Esophagus squamous epithelium (tissue), 5 donors: ENCODE data around the gene CACNA1H. TPM values are rescaled to one million over a fixed set of nuclear protein-coding genes. Genes with fewer than 3 reads are reported as not detected.

ENCODE experiments used
- DNase-seq: peaks from one replicate; lab custom pipeline; 2025; lab: John Stamatoyannopoulos, UW
- H3K27ac ChIP-seq, 4 donors: fragments of 200-600 bp; sonication (generic); one replicate each; pipeline ENCODE4 v1.5.1; 2016 to 2019; ENCODE audit warnings: mild to moderate bottlenecking in 1 of 4
- H3K27me3 ChIP-seq, 4 donors: fragments of 200-600 bp; sonication (generic); 1 replicate in 3 of 4; 2 replicates in 1 of 4; pipeline versions ENCODE4 v1.5.1 to v1.6.0; 2017 to 2021; ENCODE audit warnings: antibody characterized with exemption in 1 of 4
- H3K36me3 ChIP-seq, 3 donors: fragments of 200-600 bp; sonication (generic); one replicate each; pipeline ENCODE4 v1.5.1; 2016 to 2019
- H3K4me1 ChIP-seq, 3 donors: fragments of 200-600 bp; sonication (generic); one replicate each; pipeline ENCODE4 v1.5.1; 2017 to 2019
- H3K4me3 ChIP-seq, 4 donors: fragments of 200-600 bp; sonication (generic); 1 replicate in 3 of 4; 2 replicates in 1 of 4; pipeline ENCODE4 v1.5.1; 2016 to 2019; ENCODE audit warnings: mild to moderate bottlenecking in 2 of 4, moderate library complexity in 1 of 4
- H3K9me3 ChIP-seq, 3 donors: fragments of 200-600 bp; sonication (generic); one replicate each; pipeline ENCODE4 v1.5.1; 2016 to 2019
- CTCF ChIP-seq, 6 experiments: fragments of 450-650 bp in 4 of 6; fragments of 200-600 bp in 2 of 6; sonication (generic) in 2 of 6; IDR thresholded peaks; one replicate each; pipeline ENCODE4 v1.5.1; 2016 to 2019; ENCODE audit warnings: antibody characterized with exemption in 6 of 6, mild to moderate bottlenecking in 4 of 6, moderate library complexity in 4 of 6
- POLR2A ChIP-seq, 4 donors: fragments of 450-650 bp; IDR thresholded peaks; one replicate each; pipeline ENCODE4 v1.6.1; 2017; ENCODE audit warnings: antibody characterized with exemption in 4 of 4, mild to moderate bottlenecking in 4 of 4, moderate library complexity in 3 of 4
- WGBS, 2 donors: methylation state at CpG; one replicate each; pipeline ENCODE4 v1.1.5; 2018; 5-methylcytosine and 5-hydroxymethylcytosine counted together
- intact Hi-C: fragments of 100-400 bp; cut with DNase I; formaldehyde crosslinking; loops from one replicate; pipeline ENCODE4 v1.15.0; 2022
- total RNA-seq, 4 donors: library from RNA; depleted of rRNA; stranded (reverse); fragments of >200 nt; gene quantifications; one replicate each; pipeline ENCODE4 v1.1.0, GENCODE V29; 2016
- donor health status: DM: yes; HTN: yes; CAD: no.

Gene CACNA1H
- total RNA-seq, 4 donors from 2014 or later: 1.7 to 14.7 (median 5.6) TPM

DNA sequence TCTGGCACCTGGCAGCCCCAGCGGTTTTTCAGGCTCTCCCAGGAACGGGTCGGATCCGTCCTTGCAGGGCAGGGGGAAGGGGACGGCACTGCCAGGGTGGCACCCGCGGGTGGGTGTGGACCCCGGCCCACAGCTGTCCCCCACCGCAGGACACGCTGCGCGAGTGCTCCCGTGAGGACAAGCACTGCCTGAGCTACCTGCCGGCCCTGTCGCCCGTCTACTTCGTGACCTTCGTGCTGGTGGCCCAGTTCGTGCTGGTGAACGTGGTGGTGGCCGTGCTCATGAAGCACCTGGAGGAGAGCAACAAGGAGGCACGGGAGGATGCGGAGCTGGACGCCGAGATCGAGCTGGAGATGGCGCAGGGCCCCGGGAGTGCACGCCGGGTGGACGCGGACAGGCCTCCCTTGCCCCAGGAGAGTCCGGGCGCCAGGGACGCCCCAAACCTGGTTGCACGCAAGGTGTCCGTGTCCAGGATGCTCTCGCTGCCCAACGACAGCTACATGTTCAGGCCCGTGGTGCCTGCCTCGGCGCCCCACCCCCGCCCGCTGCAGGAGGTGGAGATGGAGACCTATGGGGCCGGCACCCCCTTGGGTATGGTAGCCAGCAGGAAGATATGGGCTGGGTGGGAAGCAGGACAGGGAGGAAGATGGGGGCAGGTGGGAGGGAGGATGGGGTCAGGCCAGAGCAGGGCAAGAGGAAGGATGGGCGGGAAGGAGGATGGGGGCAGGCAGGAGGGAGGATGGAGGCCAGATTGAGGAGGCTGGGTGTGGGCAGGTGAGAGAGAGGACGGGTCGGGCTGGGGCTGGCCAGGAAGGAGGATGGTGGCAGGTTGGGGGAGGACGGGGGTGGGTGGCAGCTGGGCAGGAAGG, 65.4 kb downstream of the CACNA1H start:
- Histone ChIP-seq H3K27ac (no peak overlapping the region), H3K27me3 (peaks cover 0 to 7% (median 0%) of the 10 kb centered on the region in 4 donors), H3K36me3 (peaks cover 0 to 33% (median 0%) of the 10 kb centered on the region in 3 donors), H3K4me3 (no peak overlapping the region), H3K4me1 (no peaks in the 10 kb centered on the region), H3K9me3 (no peaks in the 10 kb centered on the region)
- WGBS, 2 donors: 78 to 86% methylated on average over 21 to 25 of the region's 49 CpGs
- TF ChIP-seq POLR2A (IDR thresholded peaks at IDR 0.05): no peak
- no peak for TF ChIP-seq CTCF (IDR thresholded peaks at IDR 0.05)
- intact Hi-C loops: no loop called here
- no peak for DNase-seq

DNA sequence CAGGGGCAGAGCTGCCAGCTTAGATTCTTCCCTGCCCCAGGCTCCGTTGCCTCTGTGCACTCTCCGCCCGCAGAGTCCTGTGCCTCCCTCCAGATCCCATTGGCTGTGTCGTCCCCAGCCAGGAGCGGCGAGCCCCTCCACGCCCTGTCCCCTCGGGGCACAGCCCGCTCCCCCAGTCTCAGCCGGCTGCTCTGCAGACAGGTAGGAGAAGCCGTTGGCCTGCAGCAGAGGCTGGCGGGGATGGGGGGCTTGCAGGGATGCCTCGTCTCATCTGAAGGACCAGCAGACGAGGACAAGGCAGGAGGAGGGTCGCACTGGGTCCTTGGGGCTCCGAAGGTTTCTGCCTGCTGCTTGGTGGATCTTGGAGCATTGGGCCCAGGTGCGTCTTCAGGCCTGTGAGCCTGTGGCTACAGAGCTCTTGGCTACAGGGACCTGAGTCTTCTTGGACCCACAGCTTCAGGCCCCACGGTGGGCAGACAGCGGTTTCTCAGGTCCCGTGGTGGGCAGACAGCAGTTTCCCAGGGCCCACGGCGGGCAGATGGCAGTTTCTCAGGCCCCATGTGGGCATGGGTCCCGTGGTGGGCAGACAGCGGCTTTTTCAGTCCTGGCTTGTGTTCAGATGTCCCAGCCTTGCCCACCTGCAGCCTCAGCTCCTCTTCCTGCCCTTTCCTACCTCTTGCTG, 66.2 kb downstream of the CACNA1H start:
- WGBS, 2 donors: 61 to 82% methylated on average over 6 to 7 of the region's 24 CpGs
- Histone ChIP-seq H3K4me1 (no peaks in the 10 kb centered on the region), H3K27ac (no peak overlapping the region), H3K4me3 (no peak overlapping the region), H3K36me3 (peaks cover 0 to 28% (median 0%) of the 10 kb centered on the region in 3 donors), H3K27me3 (peaks cover 0 to 7% (median 0%) of the 10 kb centered on the region in 4 donors), H3K9me3 (no peaks in the 10 kb centered on the region)
- intact Hi-C loops: no loop called here
- TF ChIP-seq POLR2A (IDR thresholded peaks at IDR 0.05): no peak
- TF ChIP-seq CTCF (IDR thresholded peaks at IDR 0.05): no peak
- no peak for DNase-seq

DNA sequence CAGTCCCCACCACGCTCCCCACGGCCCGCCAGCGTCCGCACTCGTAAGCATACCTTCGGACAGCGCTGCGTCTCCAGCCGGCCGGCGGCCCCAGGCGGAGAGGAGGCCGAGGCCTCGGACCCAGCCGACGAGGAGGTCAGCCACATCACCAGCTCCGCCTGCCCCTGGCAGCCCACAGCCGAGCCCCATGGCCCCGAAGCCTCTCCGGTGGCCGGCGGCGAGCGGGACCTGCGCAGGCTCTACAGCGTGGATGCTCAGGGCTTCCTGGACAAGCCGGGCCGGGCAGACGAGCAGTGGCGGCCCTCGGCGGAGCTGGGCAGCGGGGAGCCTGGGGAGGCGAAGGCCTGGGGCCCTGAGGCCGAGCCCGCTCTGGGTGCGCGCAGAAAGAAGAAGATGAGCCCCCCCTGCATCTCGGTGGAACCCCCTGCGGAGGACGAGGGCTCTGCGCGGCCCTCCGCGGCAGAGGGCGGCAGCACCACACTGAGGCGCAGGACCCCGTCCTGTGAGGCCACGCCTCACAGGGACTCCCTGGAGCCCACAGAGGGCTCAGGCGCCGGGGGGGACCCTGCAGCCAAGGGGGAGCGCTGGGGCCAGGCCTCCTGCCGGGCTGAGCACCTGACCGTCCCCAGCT, 67.3 kb downstream of the CACNA1H start:
- Histone ChIP-seq H3K4me3 (no peak overlapping the region), H3K27ac (no peak overlapping the region), H3K27me3 (peaks cover 0 to 15% (median 0%) of the 10 kb centered on the region in 4 donors), H3K9me3 (no peaks in the 10 kb centered on the region), H3K4me1 (no peaks in the 10 kb centered on the region), H3K36me3 (peaks cover 0 to 17% (median 0%) of the 10 kb centered on the region in 3 donors)
- TF ChIP-seq CTCF (IDR thresholded peaks at IDR 0.05): no peak
- TF ChIP-seq POLR2A (IDR thresholded peaks at IDR 0.05): no peak
- DNase-seq: no peak
- intact Hi-C loops: no loop called here
- WGBS, 2 donors: 80% methylated on average over 14 of the region's 55 CpGs; no CpG with 5 or more reads in 1 of the 2 donors

DNA sequence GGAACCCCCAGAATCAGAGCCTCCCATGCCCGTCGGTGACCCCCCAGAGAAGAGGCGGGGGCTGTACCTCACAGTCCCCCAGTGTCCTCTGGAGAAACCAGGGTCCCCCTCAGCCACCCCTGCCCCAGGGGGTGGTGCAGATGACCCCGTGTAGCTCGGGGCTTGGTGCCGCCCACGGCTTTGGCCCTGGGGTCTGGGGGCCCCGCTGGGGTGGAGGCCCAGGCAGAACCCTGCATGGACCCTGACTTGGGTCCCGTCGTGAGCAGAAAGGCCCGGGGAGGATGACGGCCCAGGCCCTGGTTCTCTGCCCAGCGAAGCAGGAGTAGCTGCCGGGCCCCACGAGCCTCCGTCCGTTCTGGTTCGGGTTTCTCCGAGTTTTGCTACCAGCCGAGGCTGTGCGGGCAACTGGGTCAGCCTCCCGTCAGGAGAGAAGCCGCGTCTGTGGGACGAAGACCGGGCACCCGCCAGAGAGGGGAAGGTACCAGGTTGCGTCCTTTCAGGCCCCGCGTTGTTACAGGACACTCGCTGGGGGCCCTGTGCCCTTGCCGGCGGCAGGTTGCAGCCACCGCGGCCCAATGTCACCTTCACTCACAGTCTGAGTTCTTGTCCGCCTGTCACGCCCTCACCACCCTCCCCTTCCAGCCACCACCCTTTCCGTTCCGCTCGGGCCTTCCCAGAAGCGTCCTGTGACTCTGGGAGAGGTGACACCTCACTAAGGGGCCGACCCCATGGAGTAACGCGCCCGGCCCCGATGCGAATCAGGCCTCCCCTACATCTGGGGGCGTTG, 68.1 kb downstream of the CACNA1H start:
- no peak for DNase-seq
- H3K36me3 ChIP-seq: peaks cover 0 to 13% (median 0%) of the 10 kb centered on the region in 3 donors
- no peak overlapping the region for H3K4me3 ChIP-seq
- intact Hi-C loops: no loop called here
- H3K27me3 ChIP-seq: peaks cover 0 to 20% (median 0%) of the 10 kb centered on the region in 4 donors
- no peak overlapping the region for H3K27ac ChIP-seq
- 80 to 87% methylated on average over 3 to 29 of the region's 48 CpGs for WGBS, 2 donors
- TF ChIP-seq POLR2A (IDR thresholded peaks at IDR 0.05) (no peak), CTCF (IDR thresholded peaks at IDR 0.05) (no peak)
- no peaks in the 10 kb centered on the region for H3K9me3 ChIP-seq
- no peaks in the 10 kb centered on the region for H3K4me1 ChIP-seq
